ENCODE data around the gene TFPI. TPM values are rescaled to one million over a fixed set of nuclear protein-coding genes. Genes with fewer than 3 reads are reported as not detected.

TFPI gene
- total and polyA plus RNA-seq, 2 donors (not counting 1 experiment from before 2014, with no cell fraction given), result not detected

DNA sequence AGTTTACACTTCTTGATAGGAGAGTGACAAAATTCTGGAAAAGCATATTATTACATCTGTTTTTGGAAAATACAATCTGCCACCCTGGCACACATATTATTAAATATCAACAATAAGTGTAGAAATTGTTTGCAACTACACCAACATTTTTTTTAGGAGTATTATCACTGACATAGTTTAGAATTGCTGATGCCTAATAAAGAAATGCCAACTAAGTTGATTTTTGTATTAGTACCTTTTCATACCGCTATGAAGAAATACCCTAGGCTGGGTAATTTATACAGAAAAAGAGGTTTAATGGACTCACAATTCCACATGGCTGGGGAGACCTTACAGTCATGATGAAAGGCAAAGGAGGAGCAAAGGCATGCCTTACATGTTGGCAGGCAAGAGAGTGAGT, 35.9 kb upstream of the TFPI start:
- no peaks in the 10 kb centered on the region for H3K4me1 ChIP-seq (ENCODE audit: control insufficient read depth in 2 of 2, insufficient read depth in 2 of 2, low read length in 2 of 2)
- no peaks in the 10 kb centered on the region for H4K20me1 ChIP-seq (ENCODE audit: control insufficient read depth, insufficient read depth, low read length, poor library complexity, severe bottlenecking)
- no peaks in the 10 kb centered on the region for H3K4me1 Mint-ChIP-seq
- H3K27me3 Mint-ChIP-seq, result no peaks in the 10 kb centered on the region
- no peak overlapping the region for H3K9ac ChIP-seq (ENCODE audit: low read length)
- POLR2A ChIA-PET, result no interaction called here
- no peaks in the 10 kb centered on the region for H3K27me3 ChIP-seq (replicated peaks in 1 of 4; ENCODE audit: control extremely low read depth in 1 of 4, control insufficient read depth in 3 of 4, insufficient read depth in 4 of 4, low read length in 3 of 4)
- TF ChIP-seq, protein P1, sequence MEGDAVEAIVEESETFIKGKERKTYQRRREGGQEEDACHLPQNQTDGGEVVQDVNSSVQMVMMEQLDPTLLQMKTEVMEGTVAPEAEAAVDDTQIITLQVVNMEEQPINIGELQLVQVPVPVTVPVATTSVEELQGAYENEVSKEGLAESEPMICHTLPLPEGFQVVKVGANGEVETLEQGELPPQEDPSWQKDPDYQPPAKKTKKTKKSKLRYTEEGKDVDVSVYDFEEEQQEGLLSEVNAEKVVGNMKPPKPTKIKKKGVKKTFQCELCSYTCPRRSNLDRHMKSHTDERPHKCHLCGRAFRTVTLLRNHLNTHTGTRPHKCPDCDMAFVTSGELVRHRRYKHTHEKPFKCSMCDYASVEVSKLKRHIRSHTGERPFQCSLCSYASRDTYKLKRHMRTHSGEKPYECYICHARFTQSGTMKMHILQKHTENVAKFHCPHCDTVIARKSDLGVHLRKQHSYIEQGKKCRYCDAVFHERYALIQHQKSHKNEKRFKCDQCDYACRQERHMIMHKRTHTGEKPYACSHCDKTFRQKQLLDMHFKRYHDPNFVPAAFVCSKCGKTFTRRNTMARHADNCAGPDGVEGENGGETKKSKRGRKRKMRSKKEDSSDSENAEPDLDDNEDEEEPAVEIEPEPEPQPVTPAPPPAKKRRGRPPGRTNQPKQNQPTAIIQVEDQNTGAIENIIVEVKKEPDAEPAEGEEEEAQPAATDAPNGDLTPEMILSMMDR (IDR thresholded peaks at IDR 0.05), result no peak
- TF ChIP-seq EZH2 (IDR thresholded peaks at IDR 0.05; ENCODE audit: borderline replicate concordance, insufficient read depth, low read depth, low read length, poor library complexity, severe bottlenecking), result no peak
- intact Hi-C loops (cut with micrococcal nuclease), result no loop called here
- no peak overlapping the region for H3K4me3 Mint-ChIP-seq
- ATAC-seq (ENCODE audit: low read depth), result no peak
- no peaks in the 10 kb centered on the region for H3K9me3 ChIP-seq (ENCODE audit: control extremely low read depth in 1 of 3, control insufficient read depth in 2 of 3, insufficient read depth in 1 of 3, low read length in 2 of 3)
- CTCF ChIA-PET, result no interaction called here
- H3K79me2 ChIP-seq (ENCODE audit: control insufficient read depth, insufficient read depth, low read length), result no peaks in the 10 kb centered on the region
- H3K4me2 ChIP-seq (replicated peaks; ENCODE audit: low read depth, low read length, poor library complexity, severe bottlenecking), result no peak overlapping the region
- H3K9me3 Mint-ChIP-seq (ENCODE audit: insufficient read depth), result no peaks in the 10 kb centered on the region
- no peak overlapping the region for H2AFZ ChIP-seq (ENCODE audit: insufficient read depth, low read depth, low read length, poor library complexity, severe bottlenecking)
- no peak for DNase-seq
- no peak overlapping the region for H3K27ac Mint-ChIP-seq
- H3K27ac ChIP-seq (ENCODE audit: low read length in 2 of 2), result no peak overlapping the region
- WGBS (ENCODE audit: insufficient coverage), result 100% methylated on average over 1 of the region's 1 CpG
- no peaks in the 10 kb centered on the region for H3K36me3 ChIP-seq (replicated peaks in 1 of 2; ENCODE audit: control extremely low read depth in 1 of 2, control insufficient read depth in 1 of 2, extremely low read depth in 1 of 2, insufficient read depth in 2 of 2, low read length in 1 of 2)
- H3K4me3 ChIP-seq (ENCODE audit: control extremely low read depth in 1 of 5, extremely low read depth in 1 of 5, insufficient read depth in 1 of 5, low read depth in 2 of 5, low read length in 4 of 5), result no peak overlapping the region

DNA sequence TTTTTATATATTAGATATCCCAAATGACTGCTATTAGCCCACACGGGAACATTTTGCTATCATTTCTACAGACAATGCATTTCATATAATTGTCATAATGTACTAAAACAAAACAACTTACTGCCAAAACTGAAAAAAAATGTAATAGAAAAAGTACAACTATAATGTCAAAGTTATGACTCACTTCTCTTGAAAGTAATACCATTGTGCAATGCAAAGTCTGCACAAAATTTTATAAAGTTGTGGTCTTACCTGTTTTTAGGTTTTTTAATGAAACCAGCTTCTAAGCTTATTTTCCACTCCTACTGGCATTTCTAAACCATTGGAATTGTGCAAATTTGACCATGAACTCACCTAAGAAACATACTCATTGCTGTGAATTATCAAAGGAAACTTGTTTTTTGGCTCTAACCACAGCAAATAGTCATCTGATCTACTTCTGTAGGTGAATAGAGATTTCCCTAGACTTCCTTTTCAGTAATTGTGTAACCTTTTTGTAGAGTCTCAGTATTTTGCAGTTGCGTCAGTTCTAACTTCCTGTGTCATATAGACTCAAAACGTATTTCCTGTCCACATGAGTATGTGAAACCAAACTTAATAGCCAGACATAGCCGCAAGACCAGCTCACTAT, 31.9 kb upstream of the TFPI start:
- ATAC-seq (ENCODE audit: low read depth), result no peak
- no peak overlapping the region for H3K27ac Mint-ChIP-seq

More for the DNA sequence above, 31.9 kb upstream of the TFPI start:
- CTCF ChIA-PET, result no interaction called here
- Histone ChIP-seq H3K9ac (ENCODE audit: low read length) (no peak overlapping the region), H4K20me1 (ENCODE audit: control insufficient read depth, insufficient read depth, low read length, poor library complexity, severe bottlenecking) (no peaks in the 10 kb centered on the region), H3K79me2 (ENCODE audit: control insufficient read depth, insufficient read depth, low read length) (no peaks in the 10 kb centered on the region), H3K4me1 (ENCODE audit: control insufficient read depth in 2 of 2, insufficient read depth in 2 of 2, low read length in 2 of 2) (no peaks in the 10 kb centered on the region), H3K9me3 (ENCODE audit: control extremely low read depth in 1 of 3, control insufficient read depth in 2 of 3, insufficient read depth in 1 of 3, low read length in 2 of 3) (no peaks in the 10 kb centered on the region), H3K27me3 (replicated peaks in 1 of 4; ENCODE audit: control extremely low read depth in 1 of 4, control insufficient read depth in 3 of 4, insufficient read depth in 4 of 4, low read length in 3 of 4) (no peaks in the 10 kb centered on the region), H3K36me3 (replicated peaks in 1 of 2; ENCODE audit: control extremely low read depth in 1 of 2, control insufficient read depth in 1 of 2, extremely low read depth in 1 of 2, insufficient read depth in 2 of 2, low read length in 1 of 2) (no peaks in the 10 kb centered on the region), H3K4me2 (replicated peaks; ENCODE audit: low read depth, low read length, poor library complexity, severe bottlenecking) (no peak overlapping the region), H3K4me3 (ENCODE audit: control extremely low read depth in 1 of 5, extremely low read depth in 1 of 5, insufficient read depth in 1 of 5, low read depth in 2 of 5, low read length in 4 of 5) (no peak overlapping the region), H2AFZ (ENCODE audit: insufficient read depth, low read depth, low read length, poor library complexity, severe bottlenecking) (no peak overlapping the region), H3K27ac (ENCODE audit: low read length in 2 of 2) (no peak overlapping the region)
- 31% methylated on average over 2 of the region's 4 CpGs for WGBS (ENCODE audit: insufficient coverage)
- intact Hi-C loops (cut with micrococcal nuclease), result no loop called here
- TF ChIP-seq EZH2 (IDR thresholded peaks at IDR 0.05; ENCODE audit: borderline replicate concordance, insufficient read depth, low read depth, low read length, poor library complexity, severe bottlenecking), result no peak
- TF ChIP-seq, protein P1 (IDR thresholded peaks at IDR 0.05), result no peak
- Mint-ChIP-seq H3K4me3 (no peak overlapping the region), H3K9me3 (ENCODE audit: insufficient read depth) (no peaks in the 10 kb centered on the region), H3K27me3 (no peaks in the 10 kb centered on the region), H3K4me1 (peaks cover 3% of the 10 kb centered on the region)
- POLR2A ChIA-PET, result no interaction called here
- DNase-seq, result no peak
